Neural crest cell (in vitro differentiated cells): ENCODE data around the gene DERA. TPM values are rescaled to one million over a fixed set of nuclear protein-coding genes. Genes with fewer than 3 reads are reported as not detected.

Experiments used
- DNase-seq: peaks from one replicate; pipeline ENCODE4 v3.0.0; 2021; ENCODE audit warnings: low read depth, mixed read lengths, low spot score
- H3K27ac Mint-ChIP-seq: one replicate; pipeline ENCODE4 v1.8.0; 2021; ENCODE audit warnings: mild to moderate bottlenecking, mixed read lengths; ENCODE audit not compliant: unreplicated experiment
- H3K27me3 Mint-ChIP-seq: 2 replicates; pipeline ENCODE4 v1.8.0; 2021; ENCODE audit warnings: low read depth, mild to moderate bottlenecking, mixed read lengths
- H3K36me3 Mint-ChIP-seq: 2 replicates; pipeline ENCODE4 v1.8.0; 2021; ENCODE audit warnings: low read depth, mild to moderate bottlenecking, mixed read lengths
- H3K4me1 Mint-ChIP-seq: 2 replicates; pipeline ENCODE4 v1.8.0; 2021; ENCODE audit warnings: mixed read lengths
- H3K4me3 Mint-ChIP-seq: one replicate; pipeline ENCODE4 v1.8.0; 2021; ENCODE audit warnings: mild to moderate bottlenecking, mixed read lengths
- H3K9me3 Mint-ChIP-seq: 2 replicates; pipeline ENCODE4 v1.8.0; 2021; ENCODE audit warnings: mixed read lengths
- CTCF ChIP-seq: fragments of 200-600 bp; sonication (generic); conservative IDR thresholded peaks from 2 replicates; pipeline ENCODE4 v1.5.0; 2021; ENCODE audit warnings: antibody characterized with exemption, mild to moderate bottlenecking
- total RNA-seq: library from RNA; stranded (reverse); gene quantifications from 2 replicates; pipeline ENCODE4 v1.2.1, GENCODE V29; 2021

The DERA gene
- total RNA-seq, 1 donor from 2014 or later, result 34.1 TPM

DNA sequence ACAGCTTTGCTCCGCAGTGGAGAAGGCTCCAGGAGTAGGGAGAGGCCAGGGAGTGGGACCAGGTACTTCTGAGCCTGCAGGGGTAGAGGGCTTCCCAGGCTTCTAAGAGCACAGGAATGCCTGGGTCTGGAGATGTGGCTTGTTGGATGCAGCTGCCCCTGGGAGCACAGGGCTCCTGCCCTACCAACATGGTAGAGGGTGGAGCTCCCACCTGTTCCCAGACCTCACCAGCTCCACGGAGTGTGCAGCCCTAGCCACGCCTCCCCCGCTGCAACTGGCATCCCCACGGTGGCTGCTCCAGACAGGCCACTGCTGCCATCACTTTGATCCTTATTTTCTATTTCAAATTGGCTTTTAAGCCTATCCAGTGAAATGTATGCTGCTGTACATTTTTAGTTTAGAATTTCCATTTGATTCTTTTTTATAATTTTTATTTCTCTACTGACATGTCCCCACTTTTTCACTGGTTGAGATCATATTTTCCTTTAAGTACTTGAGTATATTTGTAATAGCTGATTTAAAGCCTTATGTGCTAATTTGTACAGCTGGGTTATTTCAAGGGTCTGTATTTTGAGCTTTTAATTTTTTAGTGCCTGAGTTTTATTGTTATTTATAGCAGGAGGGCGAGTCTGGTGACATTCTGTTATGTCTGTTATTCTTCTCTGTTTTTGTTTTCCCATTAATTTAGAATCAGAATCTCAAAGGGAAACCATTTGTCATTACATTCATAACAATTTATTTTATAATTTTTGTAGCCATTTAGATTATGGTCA lies 78.0 kb downstream of the DERA start:
- H3K27ac Mint-ChIP-seq, result no peak overlapping the region
- no peak for DNase-seq
- no peaks in the 10 kb centered on the region for H3K4me1 Mint-ChIP-seq
- no peak for TF ChIP-seq CTCF
- H3K36me3 Mint-ChIP-seq, result peaks cover 28% of the 10 kb centered on the region
- H3K27me3 Mint-ChIP-seq, result no peaks in the 10 kb centered on the region
- no peak overlapping the region for H3K4me3 Mint-ChIP-seq
- H3K9me3 Mint-ChIP-seq, result peaks cover 6% of the 10 kb centered on the region

DNA sequence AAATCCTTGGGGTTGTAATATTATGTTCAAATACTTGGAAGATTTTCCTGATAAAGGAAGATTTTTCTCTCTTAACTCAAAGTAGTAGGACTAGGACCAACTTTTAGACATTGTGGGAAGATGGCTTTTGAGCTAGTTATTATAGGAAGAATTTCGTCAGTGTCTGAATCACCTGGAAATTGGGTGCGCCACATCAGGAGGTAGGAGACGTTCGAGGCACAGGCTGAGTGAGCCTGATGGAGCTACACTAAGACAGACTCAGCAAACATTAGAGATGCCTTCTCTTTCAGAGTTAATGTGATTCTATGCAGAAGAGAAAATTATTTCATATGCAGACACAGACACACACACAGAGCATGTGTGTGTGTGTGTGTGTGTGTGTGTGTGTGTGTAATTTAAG lies 84.7 kb downstream of the DERA start:
- Mint-ChIP-seq H3K4me3 (no peak overlapping the region), H3K4me1 (no peaks in the 10 kb centered on the region), H3K9me3 (peaks cover 3% of the 10 kb centered on the region), H3K27ac (no peak overlapping the region), H3K36me3 (peaks cover 15% of the 10 kb centered on the region), H3K27me3 (no peaks in the 10 kb centered on the region)
- no peak for TF ChIP-seq CTCF
- DNase-seq, result no peak

DNA sequence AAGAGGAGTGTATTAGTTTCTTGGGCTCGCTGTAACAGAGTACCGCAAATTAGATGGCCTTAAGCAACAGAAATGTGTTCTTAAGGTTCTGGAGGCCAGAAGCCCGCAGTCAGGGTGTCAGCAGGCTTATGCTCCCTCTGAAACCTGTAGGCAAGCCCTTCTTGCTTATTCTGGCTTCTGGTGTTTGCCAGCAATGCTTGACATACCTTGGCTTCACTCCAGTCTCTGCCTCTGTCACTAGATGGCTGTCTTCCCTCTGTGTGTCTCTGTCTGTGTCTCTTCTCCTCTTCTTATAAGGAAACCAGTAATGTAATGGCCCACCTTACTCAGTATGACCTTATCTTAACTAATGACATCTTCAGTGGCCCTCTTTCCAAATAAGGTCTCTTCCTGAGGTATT lies 85.1 kb downstream of the DERA start:
- no peak for TF ChIP-seq CTCF
- Mint-ChIP-seq H3K36me3 (peaks cover 11% of the 10 kb centered on the region), H3K27me3 (no peaks in the 10 kb centered on the region), H3K4me3 (no peak overlapping the region), H3K27ac (peak overlapping the region; percentile 20), H3K4me1 (no peaks in the 10 kb centered on the region), H3K9me3 (no peaks in the 10 kb centered on the region)
- no peak for DNase-seq

DNA sequence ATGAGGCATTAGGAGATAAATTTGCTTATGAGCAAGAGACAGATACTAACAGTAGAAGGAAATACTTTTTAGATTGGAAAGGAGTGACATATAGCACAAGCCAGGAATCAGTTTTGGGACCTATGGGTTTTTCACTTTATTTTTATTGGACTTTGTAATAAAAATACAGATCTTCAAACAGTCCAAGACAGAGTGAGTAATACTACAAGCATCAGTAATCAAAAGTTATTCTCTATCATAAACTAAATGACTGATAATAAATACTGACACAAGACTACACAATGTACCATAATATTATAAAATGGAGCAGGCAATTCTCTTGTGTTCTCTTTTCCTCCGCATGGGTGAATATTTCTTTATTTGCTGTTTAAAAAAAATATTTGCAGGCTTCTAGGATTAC lies 85.8 kb downstream of the DERA start:
- H3K4me1 Mint-ChIP-seq, result no peaks in the 10 kb centered on the region
- peaks cover 7% of the 10 kb centered on the region for H3K36me3 Mint-ChIP-seq
- TF ChIP-seq CTCF, result no peak
- H3K4me3 Mint-ChIP-seq, result no peak overlapping the region
- H3K27me3 Mint-ChIP-seq, result no peaks in the 10 kb centered on the region
- no peaks in the 10 kb centered on the region for H3K9me3 Mint-ChIP-seq
- no peak for DNase-seq
- no peak overlapping the region for H3K27ac Mint-ChIP-seq

- Mint-ChIP-seq H3K9me3 (no peaks in the 10 kb centered on the region), H3K27me3 (no peaks in the 10 kb centered on the region), H3K36me3 (peaks cover 6% of the 10 kb centered on the region), H3K27ac (no peak overlapping the region), H3K4me1 (no peaks in the 10 kb centered on the region), H3K4me3 (no peak overlapping the region)
- no peak for DNase-seq
- TF ChIP-seq CTCF, result no peak
Observed at GRCh38 chr12:15997910-15998309, 86.8 kb downstream of the DERA start.
